Testis (tissue), 3 donors: ENCODE measurements around the gene PABPC1L2A. TPM values are rescaled to one million over a fixed set of nuclear protein-coding genes. Genes with fewer than 3 reads are reported as not detected.

Experiments
- polyA plus RNA-seq: library from polyadenylated mRNA; stranded (reverse); fragments of 350-450 nt; fragmentation: Illumina TruSeq; extraction: RNeasy Lipid Tissue Mini Kit (QIAGEN cat#74804); gene quantifications from one replicate; pipeline ENCODE4 v1.2.3, GENCODE V29; 2014; ENCODE audit warnings: low read depth, low replicate concordance; ENCODE audit not compliant: insufficient read depth
- total RNA-seq, 2 donors: library from RNA; depleted of rRNA; stranded (reverse); fragments of >200 nt; gene quantifications; one replicate each; pipeline ENCODE4 v1.2.3, GENCODE V29; 2016

The PABPC1L2A gene
- total and polyA plus RNA-seq, 3 donors from 2014 or later: 0.99 to 1.5 (median 1.0) TPM

Other genes starting within 250 kb of the PABPC1L2A start
- gene FAM236C, start 166.9 kb downstream of the PABPC1L2A start, total RNA-seq: not detected
- gene FAM236C, start 166.9 kb downstream of the PABPC1L2A start, polyA plus RNA-seq: 3.4 TPM
- gene FAM236A, start 141.3 kb downstream of the PABPC1L2A start, total RNA-seq: 100 to 1,000 TPM; 432 to 655 TPM
- gene FAM236A, start 141.3 kb downstream of the PABPC1L2A start, polyA plus RNA-seq: 230 TPM
- gene DMRTC1, start 135.7 kb downstream of the PABPC1L2A start, total RNA-seq: 1 to 10 TPM in 1 of 2 donors, not detected in 1; 1.9 TPM
- gene DMRTC1, start 135.7 kb downstream of the PABPC1L2A start, polyA plus RNA-seq: 2.2 TPM
- gene PABPC1L2B, start 76.6 kb downstream of the PABPC1L2A start, total RNA-seq: under 1 TPM in 1 of 2 donors, not detected in 1; 0.62 TPM
- gene PABPC1L2B, start 76.6 kb downstream of the PABPC1L2A start, polyA plus RNA-seq: 0.73 TPM
- gene NAP1L2, start 135.3 kb upstream of the PABPC1L2A start, total RNA-seq: 1 to 10 TPM; 3.8 to 5.1 TPM
- gene NAP1L2, start 135.3 kb upstream of the PABPC1L2A start, polyA plus RNA-seq: 4.5 TPM